SK-N-SH treated with all-trans-retinoic acid at 6 μM for 48 hours (cell line): ENCODE data around the gene HS1BP3.

Experiments
- ATAC-seq: fragments of 200-7000 bp; cut with Tn5 transposase; 3 replicates; pipeline ENCODE4 v1.9.1; 2020; ENCODE audit warnings: mild to moderate bottlenecking, moderate library complexity
- ARNTL ChIP-seq: fragments of 450-650 bp; formaldehyde crosslinking; IDR thresholded peaks from 2 replicates; pipeline ENCODE4 v1.5.0; 2020; ENCODE audit warnings: low read depth, mild to moderate bottlenecking, moderate library complexity, borderline replicate concordance
- BACH2 ChIP-seq: fragments of 250-450 bp; sonication (Bioruptor Pico); IDR thresholded peaks from 2 replicates; pipeline ENCODE4 v1.9.0; 2021; ENCODE audit warnings: mild to moderate bottlenecking, borderline replicate concordance
- CSDC2 ChIP-seq: fragments of 250-450 bp; sonication (Bioruptor Pico); IDR thresholded peaks from 2 replicates; pipeline ENCODE4 v1.5.0; 2020; ENCODE audit warnings: mild to moderate bottlenecking, moderate library complexity
- ESRRG ChIP-seq: fragments of 250-450 bp; sonication (Bioruptor Pico); IDR thresholded peaks from 2 replicates; pipeline ENCODE4 v1.6.1; 2021; ENCODE audit warnings: mild to moderate bottlenecking
- GLIS3 ChIP-seq: fragments of 250-450 bp; sonication (Bioruptor Pico); IDR thresholded peaks from 2 replicates; pipeline ENCODE4 v1.5.0; 2020; ENCODE audit warnings: mild to moderate bottlenecking, moderate library complexity
- ISL1 ChIP-seq: fragments of 250-450 bp; sonication (Bioruptor Pico); IDR thresholded peaks from 2 replicates; pipeline ENCODE4 v2.1.2; 2022; ENCODE audit warnings: mild to moderate bottlenecking, moderate library complexity
- OSR1 ChIP-seq: fragments of 250-450 bp; sonication (Bioruptor Pico); IDR thresholded peaks from 2 replicates; pipeline ENCODE4 v1.8.0; 2022; ENCODE audit warnings: moderate library complexity, mild to moderate bottlenecking, inconsistent platforms
- PATZ1 ChIP-seq: fragments of 250-450 bp; sonication (Bioruptor Pico); IDR thresholded peaks from 2 replicates; pipeline ENCODE4 v1.8.0; 2020; ENCODE audit warnings: mild to moderate bottlenecking, moderate library complexity, borderline replicate concordance
- POU6F1 ChIP-seq: fragments of 250-450 bp; sonication (Bioruptor Pico); IDR thresholded peaks from 2 replicates; pipeline ENCODE4 v1.8.0; 2021; ENCODE audit warnings: low read depth, mild to moderate bottlenecking, moderate library complexity, borderline replicate concordance
- PPARA ChIP-seq: fragments of 250-450 bp; sonication (Bioruptor Pico); IDR thresholded peaks from 2 replicates; pipeline ENCODE4 v1.5.0; 2020; ENCODE audit warnings: mild to moderate bottlenecking, borderline replicate concordance
- RARB ChIP-seq: fragments of 250-450 bp; sonication (Bioruptor Pico); IDR thresholded peaks from 2 replicates; pipeline ENCODE4 v1.8.0; 2021; ENCODE audit warnings: mild to moderate bottlenecking, moderate library complexity
- SNAI2 ChIP-seq: fragments of 250-450 bp; sonication (Bioruptor Pico); IDR thresholded peaks from 2 replicates; pipeline ENCODE4 v1.5.0; 2020; ENCODE audit warnings: mild to moderate bottlenecking, moderate library complexity
- TCF4 ChIP-seq: fragments of 250-450 bp; sonication (Bioruptor Pico); IDR thresholded peaks from 2 replicates; pipeline ENCODE4 v1.8.0; 2021; ENCODE audit warnings: mild to moderate bottlenecking, moderate library complexity, borderline replicate concordance
- TOX ChIP-seq: fragments of 250-450 bp; sonication (Bioruptor Pico); IDR thresholded peaks from 2 replicates; pipeline ENCODE4 v1.8.0; 2021; ENCODE audit warnings: mild to moderate bottlenecking, moderate library complexity, borderline replicate concordance
- TSHZ2 ChIP-seq: fragments of 250-450 bp; sonication (Bioruptor Pico); IDR thresholded peaks from 2 replicates; pipeline ENCODE4 v1.5.0; 2020; ENCODE audit warnings: mild to moderate bottlenecking, moderate library complexity
- ZFP30 ChIP-seq: fragments of 450-650 bp; formaldehyde crosslinking; IDR thresholded peaks from 2 replicates; pipeline ENCODE4 v1.5.0; 2022; ENCODE audit warnings: mild to moderate bottlenecking, moderate library complexity
- ZNF565 ChIP-seq: fragments of 450-650 bp; formaldehyde crosslinking; conservative IDR thresholded peaks from 2 replicates; pipeline ENCODE4 v1.5.0; 2020; ENCODE audit warnings: low read depth, mild to moderate bottlenecking, moderate library complexity
- ZNF8 ChIP-seq: fragments of 450-650 bp; formaldehyde crosslinking; IDR thresholded peaks from 2 replicates; pipeline ENCODE4 v1.5.0; 2020; ENCODE audit warnings: mild to moderate bottlenecking, moderate library complexity
- TF ChIP-seq, protein P1 (sequence below): fragments of 250-450 bp; sonication (Bioruptor Pico); IDR thresholded peaks from 2 replicates; pipeline ENCODE4 v1.5.1; 2020; ENCODE audit warnings: low read depth, mild to moderate bottlenecking, moderate library complexity
- TF ChIP-seq, protein P2 (sequence below): fragments of 250-450 bp; sonication (Bioruptor Pico); IDR thresholded peaks from 2 replicates; pipeline ENCODE4 v1.5.1; 2021; ENCODE audit warnings: mild to moderate bottlenecking, moderate library complexity

HS1BP3 gene

GRCh38 chr2:20578266-20578894 is 72.5 kb downstream of the HS1BP3 start:
- ATAC-seq, result no peak
- no peak for TF ChIP-seq ESRRG (CRISPR knock-in tag)
- no peak for TF ChIP-seq ARNTL (CRISPR knock-in tag)
- no peak for TF ChIP-seq ZFP30 (CRISPR knock-in tag)
- no peak for TF ChIP-seq OSR1 (CRISPR knock-in tag)
- TF ChIP-seq GLIS3, result no peak
- no peak for TF ChIP-seq TCF4 (CRISPR knock-in tag)
- no peak for TF ChIP-seq PATZ1
- TF ChIP-seq, all 23 proteins: peak for 0

DNA sequence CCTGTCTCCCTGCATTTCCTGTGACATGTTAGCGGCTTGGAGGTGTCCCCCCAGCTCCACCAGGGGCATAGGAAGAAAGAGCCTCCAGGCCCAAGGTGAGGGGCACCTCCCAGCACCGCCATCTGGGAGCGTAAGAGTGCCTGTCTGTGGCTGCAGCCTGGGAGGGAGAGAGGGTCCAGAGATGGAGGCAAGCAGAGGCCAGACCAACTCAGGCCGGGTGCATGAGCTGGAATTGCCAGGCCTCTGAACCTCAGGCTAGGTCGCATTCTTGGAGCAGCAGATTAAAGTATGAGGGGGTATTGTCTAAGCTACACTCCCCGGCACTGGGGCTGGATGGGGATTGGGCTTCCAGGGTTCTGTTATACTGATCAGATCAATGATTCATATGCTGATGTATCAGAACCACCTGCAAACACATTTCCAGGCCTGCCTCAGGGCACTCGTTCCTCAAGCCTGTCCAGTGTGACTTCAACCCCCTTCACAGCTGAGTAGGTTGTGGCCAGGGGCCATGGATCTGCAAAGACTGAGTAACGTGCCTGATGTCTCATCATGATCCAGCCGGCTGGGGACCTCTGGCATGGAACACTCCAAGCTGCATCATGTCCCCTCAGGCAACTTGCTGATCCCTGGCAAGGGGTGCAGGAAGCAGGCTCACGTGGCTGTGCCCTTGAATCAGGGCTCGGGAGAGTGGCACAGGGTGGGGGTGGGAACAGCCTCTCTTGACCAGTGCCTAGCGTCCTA is 73.2 kb downstream of the HS1BP3 start:
- ATAC-seq, result no peak
- TF ChIP-seq TOX (CRISPR knock-in tag) (no peak), TSHZ2 (CRISPR knock-in tag) (no peak), GLIS3 (no peak), OSR1 (CRISPR knock-in tag) (no peak), ARNTL (CRISPR knock-in tag) (no peak), BACH2 (no peak), ISL1 (CRISPR knock-in tag) (no peak), ZNF565 (no peak), RARB (CRISPR knock-in tag) (no peak), TCF4 (CRISPR knock-in tag) (no peak), CSDC2 (CRISPR knock-in tag) (no peak), POU6F1 (CRISPR knock-in tag) (no peak), ZNF8 (CRISPR knock-in tag) (no peak), ZFP30 (CRISPR knock-in tag) (no peak), PPARA (no peak), ESRRG (CRISPR knock-in tag) (no peak), SNAI2 (CRISPR knock-in tag) (no peak)
- TF ChIP-seq, protein P1, sequence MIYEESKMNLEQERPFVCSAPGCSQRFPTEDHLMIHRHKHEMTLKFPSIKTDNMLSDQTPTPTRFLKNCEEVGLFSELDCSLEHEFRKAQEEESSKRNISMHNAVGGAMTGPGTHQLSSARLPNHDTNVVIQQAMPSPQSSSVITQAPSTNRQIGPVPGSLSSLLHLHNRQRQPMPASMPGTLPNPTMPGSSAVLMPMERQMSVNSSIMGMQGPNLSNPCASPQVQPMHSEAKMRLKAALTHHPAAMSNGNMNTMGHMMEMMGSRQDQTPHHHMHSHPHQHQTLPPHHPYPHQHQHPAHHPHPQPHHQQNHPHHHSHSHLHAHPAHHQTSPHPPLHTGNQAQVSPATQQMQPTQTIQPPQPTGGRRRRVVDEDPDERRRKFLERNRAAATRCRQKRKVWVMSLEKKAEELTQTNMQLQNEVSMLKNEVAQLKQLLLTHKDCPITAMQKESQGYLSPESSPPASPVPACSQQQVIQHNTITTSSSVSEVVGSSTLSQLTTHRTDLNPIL (CRISPR knock-in tag), result no peak
- TF ChIP-seq, protein P2, sequence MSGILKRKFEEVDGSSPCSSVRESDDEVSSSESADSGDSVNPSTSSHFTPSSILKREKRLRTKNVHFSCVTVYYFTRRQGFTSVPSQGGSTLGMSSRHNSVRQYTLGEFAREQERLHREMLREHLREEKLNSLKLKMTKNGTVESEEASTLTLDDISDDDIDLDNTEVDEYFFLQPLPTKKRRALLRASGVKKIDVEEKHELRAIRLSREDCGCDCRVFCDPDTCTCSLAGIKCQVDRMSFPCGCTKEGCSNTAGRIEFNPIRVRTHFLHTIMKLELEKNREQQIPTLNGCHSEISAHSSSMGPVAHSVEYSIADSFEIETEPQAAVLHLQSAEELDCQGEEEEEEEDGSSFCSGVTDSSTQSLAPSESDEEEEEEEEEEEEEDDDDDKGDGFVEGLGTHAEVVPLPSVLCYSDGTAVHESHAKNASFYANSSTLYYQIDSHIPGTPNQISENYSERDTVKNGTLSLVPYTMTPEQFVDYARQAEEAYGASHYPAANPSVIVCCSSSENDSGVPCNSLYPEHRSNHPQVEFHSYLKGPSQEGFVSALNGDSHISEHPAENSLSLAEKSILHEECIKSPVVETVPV, result no peak

- ATAC-seq, result no peak
- TF ChIP-seq ARNTL (CRISPR knock-in tag) (no peak), SNAI2 (CRISPR knock-in tag) (no peak)
- TF ChIP-seq, protein P2, result no peak
Measured at GRCh38 chr2:20576598-20577115, 74.2 kb downstream of the HS1BP3 start.
